Kidney glomerular epithelial cell (primary cell): ENCODE measurements around the gene HHAT.
A peak's percentile ranks its signal among the peaks of the same experiment; 100 is the strongest.

Experiments used
- DNase-seq: peaks from one replicate; lab custom pipeline; 2025; lab: John Stamatoyannopoulos, UW

Gene HHAT

GRCh38 chr1:210487021-210487420 is 158.3 kb downstream of the HHAT start:
- no peak for DNase-seq

GRCh38 chr1:210489491-210489890 is 160.8 kb downstream of the HHAT start:
- DNase-seq: no peak

DNA sequence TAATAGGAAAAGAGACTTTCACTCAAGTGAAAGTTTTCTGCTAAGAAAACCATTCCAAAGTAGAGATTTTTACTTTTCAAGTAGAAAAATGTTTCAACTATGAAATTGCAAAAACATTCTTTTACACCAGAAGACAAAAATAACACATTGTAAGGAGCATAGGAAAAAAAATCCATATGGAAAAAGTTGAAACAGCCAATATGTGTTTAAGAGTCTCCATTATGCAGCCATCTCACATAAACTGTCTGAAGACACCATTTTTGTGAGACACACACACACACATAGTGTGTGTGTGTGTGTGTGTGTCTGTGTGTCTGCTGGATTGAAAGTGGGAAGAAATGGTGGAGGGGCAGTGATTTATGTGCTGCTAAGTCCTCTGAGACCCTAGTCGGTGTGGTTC is 162.1 kb downstream of the HHAT start:
- no peak for DNase-seq

GRCh38 chr1:210496063-210496462 is 167.4 kb downstream of the HHAT start:
- DNase-seq: peak; percentile 24

DNA sequence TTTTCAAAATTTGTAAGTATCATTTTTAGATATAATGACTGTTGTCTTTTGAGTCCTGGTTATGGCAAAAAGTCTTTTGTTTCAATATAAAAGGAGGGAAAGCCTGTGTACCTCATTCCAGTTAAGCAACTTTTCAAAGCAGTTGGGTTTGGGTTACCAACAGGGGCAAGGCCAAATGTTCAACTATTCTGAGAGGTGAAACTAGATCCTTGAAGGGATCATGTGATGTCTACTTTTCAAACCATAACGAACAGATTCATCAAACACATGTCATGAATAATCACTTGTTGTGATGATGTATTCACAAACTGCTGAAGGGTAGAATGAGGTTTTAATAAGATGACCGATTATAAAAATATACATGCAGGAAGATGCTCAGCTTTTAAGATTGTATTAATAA is 171.3 kb downstream of the HHAT start:
- no peak for DNase-seq

GRCh38 chr1:210500831-210501230 is 172.1 kb downstream of the HHAT start:
- DNase-seq: no peak

DNA sequence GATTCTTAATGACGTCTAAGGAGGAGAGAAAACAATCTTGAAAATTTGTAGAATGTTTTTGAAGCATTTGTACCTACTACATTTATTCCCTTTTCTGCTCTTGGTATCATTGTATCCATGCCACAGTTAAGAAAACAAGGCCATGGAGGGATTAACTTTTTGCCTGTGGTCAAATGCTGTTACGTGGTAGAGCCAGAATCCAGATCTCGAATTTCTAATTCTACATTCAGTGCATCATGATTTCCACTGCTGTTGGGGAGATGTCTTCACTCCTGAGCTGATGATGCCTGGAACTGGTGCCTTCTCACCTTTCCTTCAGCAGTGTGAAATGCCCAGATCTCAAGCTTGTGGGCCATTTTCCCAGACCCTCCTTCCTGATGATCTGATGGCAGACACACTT is 175.6 kb downstream of the HHAT start:
- DNase-seq: no peak

GRCh38 chr1:210505601-210506496 is 177.1 kb downstream of the HHAT start:
- no peak for DNase-seq

- DNase-seq: no peak
These were observed 178.0 kb downstream of the HHAT start for GRCh38 chr1:210506689-210507088.

DNA sequence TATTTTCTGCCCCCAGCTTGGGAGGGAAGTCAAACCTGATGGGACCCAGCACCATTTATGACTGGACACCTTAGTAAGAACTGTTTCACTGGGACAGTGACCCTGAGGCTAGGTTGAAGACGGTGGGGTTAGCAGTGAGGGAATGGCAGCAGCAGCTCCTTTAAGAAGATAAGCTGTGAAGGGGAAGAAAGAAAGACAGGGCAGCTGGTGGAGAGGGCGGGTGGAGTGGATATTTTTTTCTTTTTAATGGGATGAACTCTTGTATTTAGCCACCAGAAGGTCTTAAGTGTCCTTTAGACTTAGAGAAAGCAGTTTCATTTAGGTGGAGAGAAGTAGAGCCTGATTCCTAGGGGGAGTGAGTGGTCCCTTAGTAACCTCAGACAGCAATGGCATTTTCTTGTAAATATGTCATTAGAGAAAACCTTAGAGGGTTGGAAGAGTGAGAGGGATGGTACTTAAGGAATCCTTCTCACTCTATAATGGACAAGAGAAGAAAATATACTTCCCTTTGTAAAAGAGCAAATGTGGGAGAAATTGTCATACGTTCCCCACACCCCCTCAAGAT is 187.5 kb downstream of the HHAT start:
- DNase-seq: no peak

DNA sequence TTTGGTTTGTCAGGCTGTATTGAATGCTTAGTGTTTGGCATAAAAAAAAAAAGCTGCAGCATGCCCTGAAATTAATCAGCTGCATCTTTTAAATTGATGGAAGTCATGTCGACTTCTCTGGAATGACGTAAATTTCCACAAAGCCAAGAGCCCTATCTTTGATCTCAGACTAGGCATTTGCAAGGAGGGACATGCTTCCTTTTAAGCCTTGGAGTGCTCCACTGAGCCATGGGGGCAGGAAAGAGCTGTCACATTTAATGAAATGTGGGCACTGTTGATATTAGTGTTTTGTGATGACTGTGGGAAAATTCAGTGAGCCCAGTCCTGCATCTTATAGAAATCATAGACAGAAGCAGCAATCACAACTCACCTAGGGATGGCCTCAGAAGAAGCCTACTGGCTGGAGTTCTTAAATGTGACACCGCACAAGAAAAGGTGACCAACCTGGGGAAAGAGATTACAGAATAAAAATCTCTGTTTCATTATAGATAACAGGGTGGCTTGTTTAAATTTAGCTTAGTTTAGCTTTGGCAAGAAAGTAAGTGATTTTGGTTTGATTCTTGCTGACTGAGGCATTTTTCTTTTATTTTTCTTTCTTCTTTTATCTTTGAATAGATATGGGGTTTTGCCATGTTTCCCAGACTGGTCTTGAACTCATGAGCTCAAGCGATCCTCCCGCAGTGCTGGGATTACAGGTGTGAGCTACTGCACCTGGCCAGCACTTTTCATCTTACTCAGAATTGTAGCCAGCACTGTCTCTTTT is 188.2 kb downstream of the HHAT start:
- DNase-seq: no peak

DNA sequence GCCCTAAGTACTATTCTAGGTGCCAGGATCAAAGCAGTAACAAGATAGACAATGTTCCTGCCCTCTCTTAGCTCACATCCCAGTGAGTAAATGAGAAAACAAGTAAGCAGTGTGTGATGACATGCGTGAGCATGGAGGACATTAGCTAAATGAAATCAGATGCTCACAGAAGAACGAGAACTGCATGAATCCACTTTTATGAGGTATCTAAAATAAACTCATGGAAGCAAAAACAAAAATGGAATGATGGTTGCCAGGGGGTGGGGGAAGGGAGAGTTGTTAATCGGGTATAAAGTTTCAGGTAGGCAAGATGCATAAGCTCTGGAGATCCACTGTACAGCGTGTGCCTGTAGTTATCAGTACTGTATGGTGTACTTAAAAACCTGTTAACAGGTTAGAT is 195.1 kb downstream of the HHAT start:
- DNase-seq: no peak

GRCh38 chr1:210525716-210526454 is 197.2 kb downstream of the HHAT start:
- DNase-seq: no peak

GRCh38 chr1:210527091-210527490 is 198.4 kb downstream of the HHAT start:
- DNase-seq: peak; percentile 4

- no peak for DNase-seq
These were observed 202.9 kb downstream of the HHAT start for GRCh38 chr1:210531475-210532222.

DNA sequence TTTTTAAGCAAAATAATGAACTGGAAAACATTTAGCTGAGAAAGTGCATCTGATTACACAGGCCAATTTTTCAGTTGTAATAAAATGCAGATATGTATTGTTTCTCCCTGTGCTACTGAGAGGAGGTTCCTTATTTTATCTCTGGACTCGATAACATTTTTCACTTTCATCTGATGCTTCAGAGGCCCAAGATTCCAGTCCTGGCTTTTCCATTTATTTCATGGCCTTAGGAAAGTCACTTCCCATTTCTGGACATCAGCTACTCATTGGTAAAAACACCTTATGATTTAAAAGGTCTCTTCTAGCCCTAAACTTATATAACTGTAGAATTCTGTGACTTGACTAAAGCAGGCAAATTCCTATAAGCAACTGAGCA is 203.5 kb downstream of the HHAT start:
- DNase-seq: no peak

DNA sequence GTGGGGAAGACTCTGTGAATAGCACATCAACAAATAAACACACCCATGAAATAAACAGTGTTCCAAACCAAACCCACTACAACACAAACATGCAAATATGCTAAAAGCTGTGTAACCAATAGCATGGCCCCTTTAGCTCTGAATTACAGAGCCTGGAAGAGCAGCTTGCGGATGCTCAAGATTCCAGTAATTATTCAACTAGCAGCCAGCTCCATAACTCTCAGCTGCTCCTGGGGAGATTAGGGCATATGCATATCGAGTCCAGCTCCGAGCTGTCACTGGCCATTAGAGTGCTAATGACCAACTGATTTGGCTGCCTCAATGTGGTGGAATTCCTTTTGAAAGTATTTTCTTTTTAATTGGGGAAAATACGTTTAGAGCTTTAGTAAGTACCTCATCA is 207.1 kb downstream of the HHAT start:
- DNase-seq: no peak

DNA sequence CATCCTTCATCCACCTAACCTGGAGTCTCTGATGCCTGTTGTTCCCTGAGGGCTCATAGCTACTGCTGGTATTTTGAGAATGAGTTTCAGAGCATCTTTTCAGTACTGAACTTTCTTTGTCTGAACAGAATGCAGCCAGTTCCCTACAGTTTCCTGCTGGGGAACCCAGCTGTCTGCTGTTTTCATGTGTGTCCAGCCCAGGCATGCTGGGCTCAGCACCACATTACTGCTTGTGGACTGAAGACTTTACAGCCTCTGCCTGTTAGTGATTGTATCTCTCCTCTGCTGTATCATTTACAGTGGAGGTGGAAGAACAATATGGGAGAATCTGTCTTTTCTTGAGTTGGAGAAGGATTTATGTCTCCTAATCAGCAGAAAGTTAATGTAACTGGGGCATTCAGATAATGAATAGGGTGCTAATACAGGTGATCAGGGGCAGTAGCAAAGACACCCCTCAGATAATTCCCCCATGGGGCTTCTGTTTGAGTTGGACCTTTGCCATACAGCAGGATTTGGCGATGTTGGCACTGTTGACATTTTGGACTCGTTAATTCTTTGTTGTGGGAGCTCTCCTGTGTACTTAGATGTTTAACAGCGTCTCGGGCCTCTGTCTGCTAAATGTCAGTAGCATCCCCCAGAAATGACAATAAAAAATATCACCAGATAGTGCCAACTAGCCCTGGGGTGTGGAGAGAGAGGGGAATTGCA is 207.7 kb downstream of the HHAT start:
- DNase-seq: no peak

GRCh38 chr1:210540288-210540687 is 211.6 kb downstream of the HHAT start:
- DNase-seq: no peak

GRCh38 chr1:210541680-210542358 is 213.1 kb downstream of the HHAT start:
- no peak for DNase-seq
